ENCODE measurements around the gene TEPSIN. TPM values are rescaled to one million over a fixed set of nuclear protein-coding genes. Genes with fewer than 3 reads are reported as not detected.

Gene TEPSIN
- total and polyA plus RNA-seq, 4 donors: 20.7 to 48.7 (median 31.1) TPM

GRCh38 chr17:81260641-81261040 is 21.8 kb upstream of the TEPSIN start:
- no peak overlapping the region for H3K9ac ChIP-seq (ENCODE audit: insufficient read depth in 1 of 2, low read length in 2 of 2)
- H3K27me3 ChIP-seq (ENCODE audit: control insufficient read depth in 3 of 3, insufficient read depth in 3 of 3, low read length in 2 of 3): no peaks in the 10 kb centered on the region
- TF ChIP-seq, protein P1, sequence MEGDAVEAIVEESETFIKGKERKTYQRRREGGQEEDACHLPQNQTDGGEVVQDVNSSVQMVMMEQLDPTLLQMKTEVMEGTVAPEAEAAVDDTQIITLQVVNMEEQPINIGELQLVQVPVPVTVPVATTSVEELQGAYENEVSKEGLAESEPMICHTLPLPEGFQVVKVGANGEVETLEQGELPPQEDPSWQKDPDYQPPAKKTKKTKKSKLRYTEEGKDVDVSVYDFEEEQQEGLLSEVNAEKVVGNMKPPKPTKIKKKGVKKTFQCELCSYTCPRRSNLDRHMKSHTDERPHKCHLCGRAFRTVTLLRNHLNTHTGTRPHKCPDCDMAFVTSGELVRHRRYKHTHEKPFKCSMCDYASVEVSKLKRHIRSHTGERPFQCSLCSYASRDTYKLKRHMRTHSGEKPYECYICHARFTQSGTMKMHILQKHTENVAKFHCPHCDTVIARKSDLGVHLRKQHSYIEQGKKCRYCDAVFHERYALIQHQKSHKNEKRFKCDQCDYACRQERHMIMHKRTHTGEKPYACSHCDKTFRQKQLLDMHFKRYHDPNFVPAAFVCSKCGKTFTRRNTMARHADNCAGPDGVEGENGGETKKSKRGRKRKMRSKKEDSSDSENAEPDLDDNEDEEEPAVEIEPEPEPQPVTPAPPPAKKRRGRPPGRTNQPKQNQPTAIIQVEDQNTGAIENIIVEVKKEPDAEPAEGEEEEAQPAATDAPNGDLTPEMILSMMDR (IDR thresholded peaks at IDR 0.05; ENCODE audit: control extremely low read depth, extremely low read depth): no peak
- H3K27ac ChIP-seq (ENCODE audit: low read depth in 1 of 2, low read length in 1 of 2): no peak overlapping the region
- H3K4me3 ChIP-seq: no peak overlapping the region
- no peaks in the 10 kb centered on the region for H3K9me3 ChIP-seq (ENCODE audit: control insufficient read depth in 4 of 4, insufficient read depth in 3 of 4, low read length in 3 of 4)
- no peak for DNase-seq
- peaks cover 0 to 5% (median 0%) of the 10 kb centered on the region in 5 donors for H3K4me1 ChIP-seq (ENCODE audit: control insufficient read depth in 5 of 5, insufficient read depth in 5 of 5, low read length in 5 of 5)
- WGBS, 2 donors: 95 to 96% methylated on average over 19 of the region's 19 CpGs
- no peak for ATAC-seq (ENCODE audit: insufficient read depth, low FRiP score)
- H3K36me3 ChIP-seq (ENCODE audit: control insufficient read depth in 4 of 4, insufficient read depth in 4 of 4, low read length in 4 of 4): peaks cover 0 to 75% (median 4%) of the 10 kb centered on the region in 4 donors

- Histone ChIP-seq H3K27me3 (ENCODE audit: control insufficient read depth in 3 of 3, insufficient read depth in 3 of 3, low read length in 2 of 3) (no peaks in the 10 kb centered on the region), H3K9ac (ENCODE audit: insufficient read depth in 1 of 2, low read length in 2 of 2) (no peak overlapping the region), H3K36me3 (ENCODE audit: control insufficient read depth in 4 of 4, insufficient read depth in 4 of 4, low read length in 4 of 4) (peaks cover 0 to 73% (median 0%) of the 10 kb centered on the region in 4 donors), H3K9me3 (ENCODE audit: control insufficient read depth in 4 of 4, insufficient read depth in 3 of 4, low read length in 3 of 4) (no peaks in the 10 kb centered on the region), H3K4me1 (ENCODE audit: control insufficient read depth in 5 of 5, insufficient read depth in 5 of 5, low read length in 5 of 5) (peaks cover 0 to 10% (median 0%) of the 10 kb centered on the region in 5 donors), H3K4me3 (no peak overlapping the region), H3K27ac (ENCODE audit: low read depth in 1 of 2, low read length in 1 of 2) (no peak overlapping the region)
- ATAC-seq (ENCODE audit: insufficient read depth, low FRiP score) (no peak), DNase-seq (no peak)
- 97 to 98% methylated on average over 17 of the region's 17 CpGs for whole genome bisulfite sequencing, 2 donors
- TF ChIP-seq, protein P1 (IDR thresholded peaks at IDR 0.05; ENCODE audit: control extremely low read depth, extremely low read depth): no peak
Observed at GRCh38 chr17:81260171-81260570, 21.3 kb upstream of the TEPSIN start.

GRCh38 chr17:81259058-81259605 is 20.3 kb upstream of the TEPSIN start:
- no peak for ATAC-seq (ENCODE audit: insufficient read depth, low FRiP score)

More at GRCh38 chr17:81259058-81259605, 20.3 kb upstream of the TEPSIN start:
- Histone ChIP-seq H3K27ac (ENCODE audit: low read depth in 1 of 2, low read length in 1 of 2) (no peak overlapping the region), H3K4me1 (ENCODE audit: control insufficient read depth in 5 of 5, insufficient read depth in 5 of 5, low read length in 5 of 5) (peaks cover 0 to 19% (median 0%) of the 10 kb centered on the region in 5 donors), H3K9ac (ENCODE audit: insufficient read depth in 1 of 2, low read length in 2 of 2) (no peak overlapping the region), H3K36me3 (ENCODE audit: control insufficient read depth in 4 of 4, insufficient read depth in 4 of 4, low read length in 4 of 4) (peaks cover 0 to 65% (median 0%) of the 10 kb centered on the region in 4 donors), H3K27me3 (ENCODE audit: control insufficient read depth in 3 of 3, insufficient read depth in 3 of 3, low read length in 2 of 3) (no peaks in the 10 kb centered on the region), H3K4me3 (no peak overlapping the region), H3K9me3 (ENCODE audit: control insufficient read depth in 4 of 4, insufficient read depth in 3 of 4, low read length in 3 of 4) (no peaks in the 10 kb centered on the region)
- TF ChIP-seq, protein P1 (IDR thresholded peaks at IDR 0.05; ENCODE audit: control extremely low read depth, extremely low read depth): no peak
- DNase-seq: no peak
- 93 to 96% methylated on average over 23 of the region's 23 CpGs for WGBS, 2 donors
